Lower leg skin (tissue), 4 donors: Measurements from ENCODE around the gene NTM. TPM values are rescaled to one million over a fixed set of nuclear protein-coding genes. Genes with fewer than 3 reads are reported as not detected.

Source experiments
- DNase-seq, 2 donors: peaks; one replicate each; pipeline ENCODE4 v3.0.0-alpha.2; 2019; ENCODE audit warnings: low spot score in 2 of 2
- H3K4me3 ChIP-seq: fragments of 200-600 bp; sonication (generic); 2 replicates; pipeline ENCODE4 v1.5.1; 2017; ENCODE audit warnings: mild to moderate bottlenecking, low read depth; ENCODE audit not compliant: poor library complexity, severe bottlenecking
- CTCF ChIP-seq, 3 donors: fragments of 450-650 bp; IDR thresholded peaks; one replicate each; pipeline ENCODE4 v1.5.1; 2016; ENCODE audit warnings: antibody characterized with exemption in 3 of 3, mild to moderate bottlenecking in 3 of 3, moderate library complexity in 2 of 3
- POLR2A ChIP-seq, 2 donors: fragments of 450-650 bp; IDR thresholded peaks; one replicate each; pipeline ENCODE4 v1.6.1; 2016 to 2017; ENCODE audit warnings: antibody characterized with exemption in 2 of 2, mild to moderate bottlenecking in 1 of 2, moderate library complexity in 1 of 2
- WGBS, 2 donors: methylation state at CpG; one replicate each; pipeline ENCODE4 v1.1.5; 2018; 5-methylcytosine and 5-hydroxymethylcytosine counted together
- intact Hi-C: fragments of 100-400 bp; cut with DNase I; formaldehyde crosslinking; loops from one replicate; pipeline ENCODE4 v1.15.0; 2023; ENCODE audit warnings: low total_unique reads
- total RNA-seq, 4 donors: library from RNA; depleted of rRNA; stranded (reverse); fragments of >200 nt; gene quantifications; one replicate each; pipeline ENCODE4 v1.1.0, GENCODE V29; 2016

Gene NTM
- total RNA-seq, 4 donors from 2014 or later: 2.8 to 5.7 (median 4.9) TPM

GRCh38 chr11:132072044-132072857 is 701.8 kb downstream of the NTM start:
- no peak for DNase-seq
- WGBS, 2 donors: 12 to 17% methylated on average over 6 of the region's 6 CpGs
- no peak overlapping the region for H3K4me3 ChIP-seq
- intact Hi-C loops: no loop called here
- TF ChIP-seq CTCF (IDR thresholded peaks at IDR 0.05) (no peak), POLR2A (IDR thresholded peaks at IDR 0.05) (no peak)

- intact Hi-C loops: no loop called here
- H3K4me3 ChIP-seq: no peak overlapping the region
- 54 to 66% methylated on average over 3 of the region's 3 CpGs for WGBS, 2 donors
- no peak for TF ChIP-seq POLR2A (IDR thresholded peaks at IDR 0.05)
- no peak for TF ChIP-seq CTCF (IDR thresholded peaks at IDR 0.05)
- DNase-seq: no peak
These were observed 702.4 kb downstream of the NTM start for GRCh38 chr11:132072858-132073211.

GRCh38 chr11:132073787-132074186 is 703.4 kb downstream of the NTM start:
- intact Hi-C loops: no loop called here
- no peak for DNase-seq
- TF ChIP-seq CTCF (IDR thresholded peaks at IDR 0.05) (no peak), POLR2A (IDR thresholded peaks at IDR 0.05) (no peak)
- WGBS, 2 donors: 39 to 44% methylated on average over 1 of the region's 1 CpG
- H3K4me3 ChIP-seq: no peak overlapping the region

GRCh38 chr11:132075447-132075846 is 705.0 kb downstream of the NTM start:
- no peak overlapping the region for H3K4me3 ChIP-seq
- 39 to 41% methylated on average over 1 of the region's 1 CpG for WGBS, 2 donors
- TF ChIP-seq CTCF (IDR thresholded peaks at IDR 0.05) (no peak), POLR2A (IDR thresholded peaks at IDR 0.05) (no peak)
- intact Hi-C loops: no loop called here
- no peak for DNase-seq

- no peak for TF ChIP-seq CTCF (IDR thresholded peaks at IDR 0.05)
- no peak for TF ChIP-seq POLR2A (IDR thresholded peaks at IDR 0.05)
- no peak for DNase-seq
- intact Hi-C loops: no loop called here
- H3K4me3 ChIP-seq: no peak overlapping the region
These were observed 707.0 kb downstream of the NTM start for GRCh38 chr11:132077416-132077815.
